ENCODE measurements around the gene KCNQ1. TPM values are rescaled to one million over a fixed set of nuclear protein-coding genes. Genes with fewer than 3 reads are reported as not detected.
A peak's percentile ranks its signal among the peaks of the same experiment; 100 is the strongest.

The KCNQ1 gene
- total RNA-seq, 1 donor from 2014 or later: 2.7 TPM

DNA sequence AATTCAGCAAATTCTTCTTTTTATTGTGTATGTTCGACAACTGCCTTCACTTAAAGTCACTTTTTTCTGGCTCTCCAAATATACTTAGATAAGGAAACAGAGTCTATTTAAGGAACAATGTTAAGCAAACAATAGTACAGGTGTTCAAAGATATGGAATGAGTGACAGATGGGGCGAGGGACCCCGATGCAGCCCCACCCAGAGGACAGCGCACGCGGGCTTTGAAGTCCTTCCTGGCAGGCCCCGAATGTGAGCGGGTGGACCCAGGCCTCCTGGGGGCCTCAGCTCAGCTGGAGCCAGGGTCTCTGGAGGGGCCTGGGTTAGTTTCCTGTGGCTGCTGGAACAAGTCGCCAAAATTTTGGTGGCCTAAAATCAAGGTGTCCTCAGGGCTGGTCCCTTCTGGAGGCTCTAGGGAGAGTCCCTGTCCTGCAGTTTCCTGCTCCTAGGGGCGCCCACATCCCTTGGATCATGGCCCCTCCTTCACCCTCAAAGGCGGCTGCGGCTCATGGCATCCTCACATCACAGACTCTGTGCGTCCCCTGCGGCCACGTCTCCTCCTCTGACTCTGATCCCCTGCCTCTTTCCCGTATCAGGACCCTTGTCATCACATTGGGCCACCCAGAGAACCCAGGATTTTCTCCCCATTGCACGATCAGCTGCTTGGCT, 295.6 kb downstream of the KCNQ1 start:
- Histone ChIP-seq H3K4me3 (no peak overlapping the region), H3K36me3 (no peaks in the 10 kb centered on the region), H3K4me1 (peaks cover 34% of the 10 kb centered on the region), H3K27me3 (no peaks in the 10 kb centered on the region), H3K9me3 (no peaks in the 10 kb centered on the region), H3K27ac (peak overlapping the region; percentile 90)
- intact Hi-C loops (cut with DNase I): no loop called here
- no peak for DNase-seq (ENCODE audit: extremely low spot score in 2 of 2)
- TF ChIP-seq POLR2A (IDR thresholded peaks at IDR 0.05): no peak
- no peak for TF ChIP-seq CTCF (IDR thresholded peaks at IDR 0.05)
- no peak for TF ChIP-seq POLR2AphosphoS5 (IDR thresholded peaks at IDR 0.05; ENCODE audit: insufficient read depth in 1 of 2, low read depth in 1 of 2)

- Histone ChIP-seq H3K27ac (peak overlapping the region; percentile 90), H3K27me3 (no peaks in the 10 kb centered on the region), H3K9me3 (no peaks in the 10 kb centered on the region), H3K4me1 (peaks cover 34% of the 10 kb centered on the region), H3K36me3 (no peaks in the 10 kb centered on the region), H3K4me3 (no peak overlapping the region)
- intact Hi-C loops (cut with DNase I): no loop called here
- no peak for TF ChIP-seq CTCF (IDR thresholded peaks at IDR 0.05)
- no peak for TF ChIP-seq POLR2AphosphoS5 (IDR thresholded peaks at IDR 0.05; ENCODE audit: insufficient read depth in 1 of 2, low read depth in 1 of 2)
- no peak for TF ChIP-seq POLR2A (IDR thresholded peaks at IDR 0.05)
- no peak for DNase-seq (ENCODE audit: extremely low spot score in 2 of 2)
Observed at GRCh38 chr11:2741006-2741376, 296.2 kb downstream of the KCNQ1 start.

- H3K27ac ChIP-seq: peak overlapping the region; percentile 90
- no peaks in the 10 kb centered on the region for H3K36me3 ChIP-seq
- DNase-seq (ENCODE audit: extremely low spot score in 2 of 2): no peak
- TF ChIP-seq POLR2A (IDR thresholded peaks at IDR 0.05): no peak
- peak in 1 of 2 donors; percentile 74 for TF ChIP-seq POLR2AphosphoS5 (IDR thresholded peaks at IDR 0.05; ENCODE audit: insufficient read depth in 1 of 2, low read depth in 1 of 2)
- H3K9me3 ChIP-seq: no peaks in the 10 kb centered on the region
- H3K4me1 ChIP-seq: peaks cover 34% of the 10 kb centered on the region
- H3K4me3 ChIP-seq: no peak overlapping the region
- intact Hi-C loops (cut with DNase I): no loop called here
- H3K27me3 ChIP-seq: no peaks in the 10 kb centered on the region
Observed at GRCh38 chr11:2741377-2742131, 296.7 kb downstream of the KCNQ1 start.

- H3K9me3 ChIP-seq: no peaks in the 10 kb centered on the region
- H3K4me1 ChIP-seq: peaks cover 30% of the 10 kb centered on the region
- no peak overlapping the region for H3K4me3 ChIP-seq
- no peak for TF ChIP-seq POLR2A (IDR thresholded peaks at IDR 0.05)
- no peak for TF ChIP-seq CTCF (IDR thresholded peaks at IDR 0.05)
- TF ChIP-seq POLR2AphosphoS5 (IDR thresholded peaks at IDR 0.05; ENCODE audit: insufficient read depth in 1 of 2, low read depth in 1 of 2): no peak
- no peak for DNase-seq (ENCODE audit: extremely low spot score in 2 of 2)
- no peaks in the 10 kb centered on the region for H3K36me3 ChIP-seq
- intact Hi-C loops (cut with DNase I): no loop called here
- no peaks in the 10 kb centered on the region for H3K27me3 ChIP-seq
- peak overlapping the region; percentile 90 for H3K27ac ChIP-seq
Observed at GRCh38 chr11:2742201-2742600, 297.4 kb downstream of the KCNQ1 start.

DNA sequence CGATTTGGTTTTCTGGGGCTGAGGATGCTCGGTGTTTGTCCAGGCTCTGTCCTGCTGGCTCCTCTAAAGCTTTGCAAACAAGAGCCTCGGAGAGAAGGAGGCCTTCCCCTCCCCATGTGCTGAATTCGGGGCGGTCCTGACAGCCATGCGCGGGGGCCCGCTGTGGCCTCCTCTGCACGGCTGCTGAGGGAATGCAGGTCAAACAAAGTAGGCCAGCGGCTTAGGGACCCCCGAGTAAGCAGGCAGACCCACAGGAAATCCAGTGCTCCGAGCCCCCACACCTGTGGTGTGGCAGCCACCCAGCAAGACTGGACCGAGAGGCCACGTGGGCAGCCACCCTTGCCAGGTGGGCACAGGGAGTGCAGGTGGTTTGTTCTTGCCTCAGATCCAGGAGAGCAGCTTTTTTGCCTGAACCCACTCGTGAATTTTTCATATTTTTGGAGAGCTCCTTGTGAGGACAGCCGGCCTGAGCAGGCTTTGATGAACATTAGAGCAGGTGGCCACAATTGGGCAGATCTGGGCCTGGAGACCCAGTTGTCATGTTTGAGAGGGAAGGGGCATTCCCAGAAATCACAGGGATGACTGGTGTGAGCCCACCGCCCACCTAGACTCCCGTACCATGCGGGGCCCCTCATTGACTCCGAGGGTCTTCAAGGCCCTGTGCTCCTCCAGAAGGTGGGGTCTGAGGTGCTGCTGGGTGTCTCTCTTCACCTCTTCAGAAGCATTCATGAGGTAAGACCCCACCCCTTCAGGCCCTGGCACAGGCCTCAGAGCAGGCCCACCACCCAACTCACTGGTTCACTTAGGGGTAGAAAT, 298.0 kb downstream of the KCNQ1 start:
- TF ChIP-seq CTCF (IDR thresholded peaks at IDR 0.05) (no peak), POLR2AphosphoS5 (IDR thresholded peaks at IDR 0.05; ENCODE audit: insufficient read depth in 1 of 2, low read depth in 1 of 2) (no peak), POLR2A (IDR thresholded peaks at IDR 0.05) (no peak)
- DNase-seq (ENCODE audit: extremely low spot score in 2 of 2): no peak
- H3K27ac ChIP-seq: peak overlapping the region; percentile 90
- no peak overlapping the region for H3K4me3 ChIP-seq
- intact Hi-C loops (cut with DNase I): no loop called here
- H3K36me3 ChIP-seq: no peaks in the 10 kb centered on the region
- H3K27me3 ChIP-seq: no peaks in the 10 kb centered on the region
- H3K4me1 ChIP-seq: peaks cover 24% of the 10 kb centered on the region
- no peaks in the 10 kb centered on the region for H3K9me3 ChIP-seq
